Loucy (cell line): ENCODE data around the gene KCNT2.

Experiments used
- H2AFZ ChIP-seq: fragments of 200-600 bp; sonication (generic); 2 replicates; pipeline ENCODE4 v1.6.0; 2016; ENCODE audit warnings: antibody characterized with exemption, mild to moderate bottlenecking, low read length, moderate library complexity
- H3F3A ChIP-seq: fragments of 200-600 bp; 2 replicates; pipeline ENCODE4 v1.6.0; 2016; ENCODE audit warnings: antibody characterized with exemption, low read depth, mild to moderate bottlenecking
- H3K27me3 ChIP-seq: fragments of 200-600 bp; sonication (generic); 2 replicates; pipeline ENCODE4 v1.6.1; 2014; ENCODE audit warnings: low read length, mild to moderate bottlenecking; ENCODE audit not compliant: insufficient read depth, poor library complexity, severe bottlenecking
- H3K36me3 ChIP-seq: fragments of 200-600 bp; sonication (generic); 2 replicates; pipeline ENCODE4 v1.6.1; 2016; ENCODE audit warnings: low read length; ENCODE audit not compliant: insufficient read depth
- H3K4me1 ChIP-seq: fragments of 200-600 bp; sonication (generic); 2 replicates; pipeline ENCODE4 v1.5.1; 2014; ENCODE audit warnings: low read length, mild to moderate bottlenecking; ENCODE audit not compliant: insufficient read depth, poor library complexity, severe bottlenecking
- H3K4me2 ChIP-seq: fragments of 200-600 bp; sonication (generic); 2 replicates; pipeline ENCODE4 v1.6.0; 2014; ENCODE audit warnings: antibody characterized with exemption, low read length, low read depth, mild to moderate bottlenecking; ENCODE audit not compliant: poor library complexity, severe bottlenecking
- H3K4me3 ChIP-seq: fragments of 200-600 bp; sonication (generic); 2 replicates; pipeline ENCODE4 v1.5.1; 2014; ENCODE audit warnings: low read length, mild to moderate bottlenecking, mixed read lengths; ENCODE audit not compliant: poor library complexity, severe bottlenecking
- H3K79me2 ChIP-seq: fragments of 200-600 bp; sonication (generic); 2 replicates; pipeline ENCODE4 v1.6.1; 2014; ENCODE audit warnings: low read length; ENCODE audit not compliant: insufficient read depth
- H3K9ac ChIP-seq: fragments of 200-600 bp; sonication (generic); 2 replicates; pipeline ENCODE4 v1.6.0; 2014; ENCODE audit warnings: mild to moderate bottlenecking, low read depth, low read length, moderate library complexity; ENCODE audit not compliant: poor library complexity, severe bottlenecking
- H3K9me2 ChIP-seq: fragments of 200-600 bp; sonication (generic); replicated peaks from 2 replicates; pipeline ENCODE4 v1.6.1; 2016; ENCODE audit warnings: low read depth, low read length, mixed read lengths
- H3K9me3 ChIP-seq: fragments of 200-600 bp; sonication (generic); 2 replicates; pipeline ENCODE4 v1.6.1; 2014; ENCODE audit warnings: mild to moderate bottlenecking, antibody characterized with exemption, low read length, low read depth; ENCODE audit not compliant: insufficient read depth
- H4K20me1 ChIP-seq: fragments of 200-600 bp; sonication (generic); 2 replicates; pipeline ENCODE4 v1.6.0; 2014; ENCODE audit warnings: antibody characterized with exemption, low read length, mild to moderate bottlenecking; ENCODE audit not compliant: insufficient read depth, poor library complexity, severe bottlenecking
- CTCF ChIP-seq: fragments of 200-600 bp; sonication (generic); conservative IDR thresholded peaks from 2 replicates; pipeline ENCODE4 v1.5.1; 2014; ENCODE audit warnings: mild to moderate bottlenecking, antibody characterized with exemption, low read length
- EZH2phosphoT487 ChIP-seq: fragments of 200-600 bp; IDR thresholded peaks from 2 replicates; pipeline ENCODE4 v1.6.1; 2018; ENCODE audit warnings: antibody characterized with exemption, mild to moderate bottlenecking, moderate library complexity, borderline replicate concordance

The KCNT2 gene

GRCh38 chr1:196598942-196599748 is 9.1 kb downstream of the KCNT2 start:
- no peak overlapping the region for H3K9ac ChIP-seq
- no peaks in the 10 kb centered on the region for H4K20me1 ChIP-seq
- H2AFZ ChIP-seq = no peak overlapping the region

GRCh38 chr1:196594700-196595099 is 13.5 kb downstream of the KCNT2 start:
- no peaks in the 10 kb centered on the region for H3K9me3 ChIP-seq
- H3K36me3 ChIP-seq = no peaks in the 10 kb centered on the region
- TF ChIP-seq EZH2phosphoT487 = no peak
- TF ChIP-seq CTCF = no peak
- no peak overlapping the region for H2AFZ ChIP-seq
- no peak overlapping the region for H3K4me2 ChIP-seq
- H3K27me3 ChIP-seq = no peaks in the 10 kb centered on the region
- H3F3A ChIP-seq = no peaks in the 10 kb centered on the region
- no peaks in the 10 kb centered on the region for H4K20me1 ChIP-seq
- no peaks in the 10 kb centered on the region for H3K79me2 ChIP-seq
- no peak overlapping the region for H3K9ac ChIP-seq
- H3K4me1 ChIP-seq = no peaks in the 10 kb centered on the region
- no peak overlapping the region for H3K4me3 ChIP-seq
- H3K9me2 ChIP-seq = no peaks in the 10 kb centered on the region

More at GRCh38 chr1:196598942-196599748, 9.1 kb downstream of the KCNT2 start:
- H3K9me2 ChIP-seq = no peaks in the 10 kb centered on the region
- H3K4me1 ChIP-seq = no peaks in the 10 kb centered on the region
- no peaks in the 10 kb centered on the region for H3K9me3 ChIP-seq
- H3K4me3 ChIP-seq = no peak overlapping the region
- no peak overlapping the region for H3K4me2 ChIP-seq
- no peaks in the 10 kb centered on the region for H3K36me3 ChIP-seq
- H3K27me3 ChIP-seq = no peaks in the 10 kb centered on the region
- no peaks in the 10 kb centered on the region for H3F3A ChIP-seq
- no peak for TF ChIP-seq CTCF
- no peak for TF ChIP-seq EZH2phosphoT487
- no peaks in the 10 kb centered on the region for H3K79me2 ChIP-seq

- H3K27me3 ChIP-seq = no peaks in the 10 kb centered on the region
- H3K9ac ChIP-seq = no peak overlapping the region
- H3K4me2 ChIP-seq = no peak overlapping the region
- H3K79me2 ChIP-seq = no peaks in the 10 kb centered on the region
- H3K9me2 ChIP-seq = no peaks in the 10 kb centered on the region
- TF ChIP-seq EZH2phosphoT487 (no peak), CTCF (no peak)
- no peaks in the 10 kb centered on the region for H3F3A ChIP-seq
- no peak overlapping the region for H2AFZ ChIP-seq
- no peaks in the 10 kb centered on the region for H3K9me3 ChIP-seq
- H3K4me1 ChIP-seq = no peaks in the 10 kb centered on the region
- H4K20me1 ChIP-seq = no peaks in the 10 kb centered on the region
- H3K36me3 ChIP-seq = no peaks in the 10 kb centered on the region
- no peak overlapping the region for H3K4me3 ChIP-seq
Measured at GRCh38 chr1:196593955-196594354, 14.3 kb downstream of the KCNT2 start.
